HG02852 (cell line): Measurements from ENCODE around the gene H6PD.

Experiments
- ATAC-seq: cut with Tn5 transposase; IDR thresholded peaks from one replicate; pipeline ENCODE4 v1.9.1; 2021; ENCODE audit warnings: mild to moderate bottlenecking, moderate library complexity; ENCODE audit not compliant: unreplicated experiment

The H6PD gene

GRCh38 chr1:9256332-9256731 is 21.8 kb downstream of the H6PD start:
- no peak for ATAC-seq

- ATAC-seq: no peak
These were observed 23.3 kb downstream of the H6PD start for GRCh38 chr1:9257851-9258250.

- ATAC-seq: no peak
These were observed 24.1 kb downstream of the H6PD start for GRCh38 chr1:9258629-9259028.

- ATAC-seq: no peak
These were observed 25.6 kb downstream of the H6PD start for GRCh38 chr1:9260059-9260766.

- no peak for ATAC-seq
These were observed 26.9 kb downstream of the H6PD start for GRCh38 chr1:9261496-9261895.

- no peak for ATAC-seq
These were observed 27.8 kb downstream of the H6PD start for GRCh38 chr1:9262096-9262986.

GRCh38 chr1:9263276-9263855 is 28.8 kb downstream of the H6PD start:
- no peak for ATAC-seq

GRCh38 chr1:9263984-9264872 is 29.7 kb downstream of the H6PD start:
- no peak for ATAC-seq

GRCh38 chr1:9265037-9265436 is 30.5 kb downstream of the H6PD start:
- ATAC-seq: no peak

GRCh38 chr1:9265968-9266367 is 31.4 kb downstream of the H6PD start:
- ATAC-seq: no peak

- no peak for ATAC-seq
These were observed 32.7 kb downstream of the H6PD start for GRCh38 chr1:9267352-9267686.

- ATAC-seq: no peak
These were observed 33.4 kb downstream of the H6PD start for GRCh38 chr1:9267827-9268581.

- ATAC-seq: no peak
These were observed 34.5 kb downstream of the H6PD start for GRCh38 chr1:9269078-9269501.

- no peak for ATAC-seq
These were observed 35.1 kb downstream of the H6PD start for GRCh38 chr1:9269721-9270120.

- ATAC-seq: no peak
These were observed 35.8 kb downstream of the H6PD start for GRCh38 chr1:9270290-9270883.

GRCh38 chr1:9271283-9271682 is 36.7 kb downstream of the H6PD start:
- ATAC-seq: no peak

GRCh38 chr1:9271861-9272595 is 37.5 kb downstream of the H6PD start:
- ATAC-seq: no peak

GRCh38 chr1:9273177-9273576 is 38.6 kb downstream of the H6PD start:
- no peak for ATAC-seq

GRCh38 chr1:9275161-9275560 is 40.6 kb downstream of the H6PD start:
- ATAC-seq: no peak
